Stimulated activated CD4-positive, alpha-beta T cell treated with anti-CD3 and anti-CD28 coated beads, Interleukin-2, amount 100 ng/mL, for 24 hours (primary cell): ENCODE results near the gene SGCD.
A peak's percentile ranks its signal among the peaks of the same experiment; 100 is the strongest.

Experiments used
- DNase-seq, 2 donors: peaks; one replicate each; pipeline ENCODE4 v3.0.0-alpha.2; 2020

The SGCD gene

GRCh38 chr5:156363861-156364260 is 36.9 kb downstream of the SGCD start:
- DNase-seq: no peak

DNA sequence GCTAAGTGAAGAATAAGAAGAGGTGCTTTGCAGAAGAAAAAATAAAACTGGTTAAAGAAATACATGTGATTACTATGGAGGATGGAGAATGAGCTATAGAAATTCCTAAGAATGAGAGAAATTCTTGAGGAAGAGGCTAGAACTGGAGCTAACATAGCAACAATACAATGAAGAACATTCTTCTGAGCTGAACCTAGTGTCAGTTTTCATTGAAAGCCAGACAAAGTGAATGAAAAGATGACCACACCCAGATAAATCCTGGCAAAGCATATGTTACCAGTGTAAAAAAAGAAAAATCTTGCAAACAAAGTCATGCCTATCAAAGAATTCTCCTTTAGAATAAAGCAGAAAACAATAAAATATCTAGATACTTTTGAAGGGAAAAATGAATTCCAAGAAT is 39.6 kb downstream of the SGCD start:
- no peak for DNase-seq

DNA sequence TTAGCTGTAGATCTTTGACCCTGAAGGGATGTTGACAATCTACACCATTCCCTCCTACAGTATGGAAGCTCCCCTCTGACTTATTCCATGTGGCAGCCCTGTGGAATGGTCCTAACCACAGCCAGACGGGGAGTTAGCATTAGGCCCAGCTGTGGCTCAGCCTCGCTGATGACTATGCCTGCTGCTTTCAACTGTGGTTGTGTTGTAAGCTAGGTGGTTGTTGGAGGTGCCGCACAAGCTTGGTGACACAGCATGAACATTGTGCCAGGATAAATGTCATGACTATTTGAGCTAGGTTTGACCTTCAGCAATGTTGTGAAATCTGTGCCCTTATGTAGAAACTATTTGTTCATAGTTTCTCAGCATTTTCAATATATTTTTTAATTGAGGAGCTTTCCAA is 40.6 kb downstream of the SGCD start:
- no peak for DNase-seq

GRCh38 chr5:156375895-156376495 is 49.0 kb downstream of the SGCD start:
- no peak for DNase-seq

GRCh38 chr5:156376751-156377150 is 49.8 kb downstream of the SGCD start:
- DNase-seq: no peak

- no peak for DNase-seq
These were observed 51.2 kb downstream of the SGCD start for GRCh38 chr5:156378159-156378558.

GRCh38 chr5:156379206-156379605 is 52.2 kb downstream of the SGCD start:
- DNase-seq: no peak

- no peak for DNase-seq
These were observed 53.9 kb downstream of the SGCD start for GRCh38 chr5:156380848-156381247.

- no peak for DNase-seq
These were observed 56.7 kb downstream of the SGCD start for GRCh38 chr5:156383510-156384265.

GRCh38 chr5:156385416-156385815 is 58.5 kb downstream of the SGCD start:
- no peak for DNase-seq

DNA sequence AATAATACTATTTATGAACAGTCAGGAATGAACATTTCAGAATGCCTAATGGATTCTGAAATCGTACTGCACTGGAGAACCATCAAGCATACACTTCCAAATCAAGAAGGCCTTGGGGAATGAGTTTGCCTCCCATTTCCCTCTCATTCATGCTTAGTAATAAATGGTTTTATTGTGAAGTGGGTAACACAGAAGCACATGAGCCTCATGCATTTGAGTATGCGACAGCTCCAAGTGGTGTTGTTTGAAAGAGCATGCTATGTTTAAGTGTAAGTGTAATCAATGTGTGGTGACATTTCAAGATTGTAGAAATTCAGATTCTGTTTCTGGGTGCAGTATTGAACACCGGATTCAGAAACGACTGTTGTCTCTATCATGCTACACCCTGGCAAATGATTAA is 60.0 kb downstream of the SGCD start:
- DNase-seq: no peak

GRCh38 chr5:156387391-156387790 is 60.4 kb downstream of the SGCD start:
- no peak for DNase-seq

- DNase-seq: no peak
These were observed 61.3 kb downstream of the SGCD start for GRCh38 chr5:156388233-156388632.

DNA sequence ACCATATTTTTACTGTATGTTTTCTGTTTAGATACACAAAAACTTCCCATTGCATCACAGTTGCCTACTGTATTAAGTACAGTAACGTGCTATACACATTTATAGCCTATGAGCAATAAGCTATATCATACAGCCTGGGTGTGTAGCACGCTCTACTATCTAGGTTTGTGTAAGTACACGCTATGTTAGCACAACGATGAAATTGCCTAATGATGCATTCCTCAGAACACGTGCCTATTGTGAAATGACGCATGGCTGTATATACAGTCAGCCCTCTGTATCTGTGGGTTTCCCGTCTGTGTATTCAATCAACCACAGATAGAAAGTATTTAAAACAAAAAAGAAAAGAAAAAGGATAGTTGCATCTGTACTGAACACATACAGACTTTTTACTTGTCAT is 64.2 kb downstream of the SGCD start:
- DNase-seq: no peak

GRCh38 chr5:156393980-156394379 is 67.0 kb downstream of the SGCD start:
- no peak for DNase-seq

GRCh38 chr5:156394642-156395305 is 67.8 kb downstream of the SGCD start:
- DNase-seq: no peak

- no peak for DNase-seq
These were observed 68.3 kb downstream of the SGCD start for GRCh38 chr5:156395306-156395675.

DNA sequence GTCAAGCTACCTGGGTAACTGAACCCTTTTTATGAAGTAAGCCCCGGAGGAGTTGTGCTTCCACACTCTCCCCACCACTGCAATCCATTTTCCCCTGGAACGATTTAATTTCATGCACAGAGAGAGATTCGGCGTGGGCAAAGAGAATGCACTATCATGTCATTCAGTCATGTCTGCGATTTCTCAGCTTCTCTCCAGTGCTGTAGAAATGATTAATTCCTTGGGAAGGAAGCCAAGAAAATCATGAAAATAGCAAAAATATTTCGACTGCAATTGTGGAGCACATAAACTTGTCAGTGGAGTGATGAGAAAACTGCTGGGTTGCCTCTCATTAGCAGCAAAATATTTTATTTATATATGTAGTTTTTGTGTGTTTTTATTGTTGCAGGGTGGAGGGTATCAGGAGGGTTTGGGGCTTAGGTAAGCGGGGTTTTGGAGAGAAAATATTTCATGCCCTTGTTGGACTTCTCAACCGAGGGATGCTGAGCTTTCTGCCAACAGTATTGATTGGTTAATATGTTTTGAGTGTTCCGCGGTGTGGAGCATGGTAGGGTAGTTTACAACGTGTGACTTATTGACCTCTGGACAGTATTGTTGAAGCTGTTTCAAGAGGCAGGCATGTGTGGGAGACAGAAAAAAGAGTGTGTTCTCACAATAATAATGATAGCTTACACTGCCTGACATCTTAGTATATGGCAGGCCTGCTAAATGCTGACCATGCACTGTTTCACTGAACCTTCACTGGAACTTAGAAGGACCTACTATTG is 69.3 kb downstream of the SGCD start:
- DNase-seq: no peak

DNA sequence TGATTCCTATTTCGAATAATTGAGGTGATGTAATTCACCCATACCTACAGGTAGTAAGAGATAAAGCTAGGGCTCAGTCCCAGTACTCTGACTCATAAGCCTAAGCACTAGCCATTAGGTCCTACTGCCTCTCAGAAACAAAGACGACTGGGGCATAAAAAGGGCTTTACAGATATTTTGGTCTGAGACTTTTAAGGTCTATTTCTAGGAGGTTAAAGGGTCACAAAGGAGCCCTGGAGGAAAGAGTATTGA is 69.8 kb downstream of the SGCD start:
- DNase-seq: no peak

DNA sequence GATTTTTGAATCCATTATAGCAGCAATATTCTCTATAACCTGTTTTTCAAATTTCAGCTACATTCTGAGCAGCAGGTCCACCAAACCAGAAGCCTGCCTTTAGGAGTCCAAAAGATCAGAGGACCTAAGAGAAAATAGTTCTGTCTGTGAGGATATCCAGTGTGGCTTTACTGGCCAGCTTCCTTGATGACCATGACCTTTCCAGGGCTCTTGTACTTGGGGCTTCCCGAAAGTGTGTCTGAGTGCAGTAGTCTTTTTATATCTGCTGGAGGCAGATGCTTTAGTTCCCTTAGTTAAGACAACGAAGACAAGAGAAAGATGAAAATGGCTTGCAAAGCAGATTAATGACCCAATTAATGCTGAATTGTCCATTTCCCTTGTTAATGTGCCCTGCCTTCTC is 72.4 kb downstream of the SGCD start:
- DNase-seq: no peak

DNA sequence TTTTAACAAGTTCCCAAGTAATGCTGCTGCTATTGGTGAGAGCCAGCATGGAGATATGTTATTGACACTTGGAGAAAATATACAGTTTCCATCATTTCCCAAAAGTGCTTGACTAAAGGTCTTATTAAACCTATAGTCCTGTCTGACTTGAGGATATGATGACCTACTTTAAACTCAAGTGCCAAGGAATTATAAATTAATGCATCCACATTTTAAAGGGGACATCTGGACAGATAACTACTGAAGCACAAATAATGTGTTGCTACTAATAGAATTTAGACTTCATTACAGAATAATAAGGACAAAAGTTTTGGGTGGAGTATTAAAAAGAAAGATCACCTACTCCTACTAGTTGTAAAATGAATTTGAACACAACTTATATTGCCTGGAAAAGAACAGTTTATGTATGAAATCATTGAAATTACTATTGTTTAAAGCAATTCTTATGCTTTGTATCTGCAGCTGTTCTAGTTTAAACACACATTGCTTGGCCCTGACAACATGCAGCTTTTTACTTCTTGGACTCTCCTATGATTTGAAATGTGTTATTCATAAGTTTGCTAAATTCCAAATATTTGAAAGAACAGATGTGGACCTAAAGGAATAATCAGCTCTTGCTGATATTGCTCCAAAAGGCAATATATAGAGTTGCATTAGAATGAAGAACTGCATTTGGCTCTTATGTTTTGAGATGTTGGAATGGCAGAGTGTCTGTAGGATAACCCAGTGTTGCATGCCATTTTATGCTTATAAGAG is 73.4 kb downstream of the SGCD start:
- no peak for DNase-seq

- DNase-seq: no peak
These were observed 74.8 kb downstream of the SGCD start for GRCh38 chr5:156401804-156402203.

- DNase-seq: peak; percentile 46
These were observed 75.5 kb downstream of the SGCD start for GRCh38 chr5:156402387-156402921.
